ENCODE data around the gene ZDHHC6. TPM values are rescaled to one million over a fixed set of nuclear protein-coding genes. Genes with fewer than 3 reads are reported as not detected.

Gene ZDHHC6
- total RNA-seq, 1 experiment from 2014 or later: 35.2 TPM

GRCh38 chr10:112393341-112393740, 53.4 kb downstream of the ZDHHC6 start:
- no peak for DNase-seq
- H3K18ac ChIP-seq (ENCODE audit: insufficient read length, low read depth, low read length): no peak overlapping the region
- H3K14ac ChIP-seq (ENCODE audit: insufficient read depth, low read length): no peak overlapping the region
- no peak overlapping the region for H3K4me2 ChIP-seq (ENCODE audit: insufficient read depth, insufficient read length, low read length)
- H3K79me2 ChIP-seq (ENCODE audit: insufficient read depth, low read length): no peaks in the 10 kb centered on the region
- H4K5ac ChIP-seq (ENCODE audit: insufficient read length, low read depth, low read length): no peak overlapping the region
- no peaks in the 10 kb centered on the region for H3K9me3 ChIP-seq (ENCODE audit: control insufficient read depth, low read depth, low read length)
- no peak overlapping the region for H2BK120ac ChIP-seq (ENCODE audit: low read depth, low read length, poor library complexity, severe bottlenecking)
- no peaks in the 10 kb centered on the region for H3K9me3 Mint-ChIP-seq
- no peak overlapping the region for H3T11ph ChIP-seq (ENCODE audit: low read length)
- H3K4me1 ChIP-seq (ENCODE audit: insufficient read depth, low read length): no peaks in the 10 kb centered on the region
- no peaks in the 10 kb centered on the region; the same call in 1 of the 2 replicates for H3K27me3 Mint-ChIP-seq (ENCODE audit: low read depth)
- no peak overlapping the region for H3K56ac ChIP-seq (ENCODE audit: insufficient read length, low read depth, low read length)
- no peak overlapping the region for H3K27ac ChIP-seq (ENCODE audit: insufficient read length, low read depth, low read length)
- no peaks in the 10 kb centered on the region for H4K20me1 ChIP-seq (ENCODE audit: control insufficient read depth, insufficient read depth, insufficient read length)
- no peak overlapping the region for H2BK12ac ChIP-seq (ENCODE audit: insufficient read length, low read depth, low read length)
- no peaks in the 10 kb centered on the region for H3K23me2 ChIP-seq (ENCODE audit: insufficient read length, low read depth, low read length, poor library complexity, severe bottlenecking)
- no peaks in the 10 kb centered on the region for H3K79me1 ChIP-seq (ENCODE audit: insufficient read depth, low read depth, low read length, poor library complexity, severe bottlenecking)
- H2AK5ac ChIP-seq (ENCODE audit: insufficient read length, low read length): no peak overlapping the region
- no peak overlapping the region for H4K8ac ChIP-seq (replicated peaks; ENCODE audit: insufficient read length, low read depth, low read length)
- H2BK5ac ChIP-seq (ENCODE audit: insufficient read length, low read length): no peak overlapping the region
- no peaks in the 10 kb centered on the region for H3K36me3 Mint-ChIP-seq (ENCODE audit: insufficient read depth in 1 of 3, low read depth in 3 of 3)
- no peaks in the 10 kb centered on the region for H3K27me3 ChIP-seq (ENCODE audit: insufficient read depth, low read length)
- no peak overlapping the region for H4K91ac ChIP-seq (ENCODE audit: insufficient read length, low read depth, low read length)
- H3K27ac Mint-ChIP-seq: no peak overlapping the region
- H2BK20ac ChIP-seq (ENCODE audit: low read depth, low read length, poor library complexity, severe bottlenecking): no peak overlapping the region
- H3K9ac ChIP-seq (ENCODE audit: extremely low read depth, insufficient read length, low read length): no peak overlapping the region
- no peak overlapping the region for H3K4ac ChIP-seq (ENCODE audit: low read depth, low read length)
- no peak overlapping the region for H2AFZ ChIP-seq (ENCODE audit: low read length)
- no CpG with 5 or more reads among the region's 1 CpG for WGBS (ENCODE audit: extremely low coverage, insufficient read length, low lambda C conversion rate)
- no peak overlapping the region for H2BK15ac ChIP-seq (ENCODE audit: low read depth, low read length)
- no peak for TF ChIP-seq CTCF (conservative IDR thresholded peaks at IDR 0.05)
- no peak overlapping the region for H3K23ac ChIP-seq (ENCODE audit: insufficient read length, low read depth, low read length)
- 0 out of 4 replicates have a peak, but pooled peaks cover 0 to 2% of the 10 kb centered on the region in 2 experiments for H3K4me1 Mint-ChIP-seq
- no peak overlapping the region for H3K4me3 Mint-ChIP-seq

All from H9 (cell line).